ES-I3 (cell line): ENCODE data around the gene CDH22.

ENCODE experiments used
- H3K36me3 ChIP-seq: 2 replicates; pipeline ENCODE4 v1.6.1; 2013; ENCODE audit warnings: mild to moderate bottlenecking, low read length, control low read depth, moderate library complexity; ENCODE audit not compliant: insufficient read depth
- H3K4me1 ChIP-seq: 2 replicates; pipeline ENCODE4 v1.6.1; 2013; ENCODE audit warnings: mild to moderate bottlenecking, control low read depth, low read length; ENCODE audit not compliant: insufficient read depth
- H3K9ac ChIP-seq: 2 replicates; pipeline ENCODE4 v1.6.1; 2013; ENCODE audit warnings: low read depth, mild to moderate bottlenecking, low read length, moderate library complexity
- H3K9me3 ChIP-seq: 2 replicates; pipeline ENCODE4 v1.6.1; 2013; ENCODE audit warnings: mild to moderate bottlenecking, low read length, moderate library complexity; ENCODE audit not compliant: control insufficient read depth, insufficient read depth

CDH22 gene

DNA sequence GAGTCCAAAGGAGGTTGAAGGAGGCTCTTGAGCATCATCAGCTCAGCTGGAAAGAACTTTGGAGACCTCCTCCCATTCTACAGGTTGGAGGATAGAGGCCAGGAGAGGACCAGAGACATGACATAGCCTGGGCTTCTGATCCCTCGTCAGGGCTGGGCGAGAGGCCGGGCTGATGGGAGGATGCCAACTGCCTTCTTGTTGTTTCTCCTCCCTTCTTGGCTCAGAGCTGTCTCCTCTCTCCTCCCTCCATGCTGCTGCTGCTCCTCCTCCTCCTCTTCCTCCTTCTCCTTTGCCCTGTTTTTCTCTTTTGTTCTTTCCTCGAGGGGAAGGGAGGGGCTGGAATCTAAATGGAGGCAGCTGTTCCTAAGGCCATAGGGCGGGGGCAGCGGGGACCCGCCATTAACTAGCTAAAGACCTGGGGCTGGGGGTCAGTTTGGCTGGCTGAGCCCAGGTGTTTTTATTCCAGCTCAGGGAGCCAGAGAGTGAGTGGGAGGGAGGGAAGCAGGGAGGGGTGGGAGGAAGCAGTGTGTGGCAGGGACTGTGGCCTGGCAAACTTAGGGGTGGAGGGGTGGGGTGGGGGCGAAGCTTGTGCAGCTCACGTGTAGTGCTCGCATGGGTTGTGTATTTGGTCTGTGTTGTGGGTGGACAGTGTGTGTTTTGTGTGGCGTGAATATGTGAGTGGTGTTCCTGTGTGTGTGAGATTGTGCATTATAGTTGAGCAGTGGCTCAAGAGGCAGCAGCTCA is 105.4 kb downstream of the CDH22 start:
- no peak overlapping the region for H3K9ac ChIP-seq
- H3K36me3 ChIP-seq = no peaks in the 10 kb centered on the region
- H3K9me3 ChIP-seq = no peaks in the 10 kb centered on the region
- peaks cover 24% of the 10 kb centered on the region for H3K4me1 ChIP-seq

DNA sequence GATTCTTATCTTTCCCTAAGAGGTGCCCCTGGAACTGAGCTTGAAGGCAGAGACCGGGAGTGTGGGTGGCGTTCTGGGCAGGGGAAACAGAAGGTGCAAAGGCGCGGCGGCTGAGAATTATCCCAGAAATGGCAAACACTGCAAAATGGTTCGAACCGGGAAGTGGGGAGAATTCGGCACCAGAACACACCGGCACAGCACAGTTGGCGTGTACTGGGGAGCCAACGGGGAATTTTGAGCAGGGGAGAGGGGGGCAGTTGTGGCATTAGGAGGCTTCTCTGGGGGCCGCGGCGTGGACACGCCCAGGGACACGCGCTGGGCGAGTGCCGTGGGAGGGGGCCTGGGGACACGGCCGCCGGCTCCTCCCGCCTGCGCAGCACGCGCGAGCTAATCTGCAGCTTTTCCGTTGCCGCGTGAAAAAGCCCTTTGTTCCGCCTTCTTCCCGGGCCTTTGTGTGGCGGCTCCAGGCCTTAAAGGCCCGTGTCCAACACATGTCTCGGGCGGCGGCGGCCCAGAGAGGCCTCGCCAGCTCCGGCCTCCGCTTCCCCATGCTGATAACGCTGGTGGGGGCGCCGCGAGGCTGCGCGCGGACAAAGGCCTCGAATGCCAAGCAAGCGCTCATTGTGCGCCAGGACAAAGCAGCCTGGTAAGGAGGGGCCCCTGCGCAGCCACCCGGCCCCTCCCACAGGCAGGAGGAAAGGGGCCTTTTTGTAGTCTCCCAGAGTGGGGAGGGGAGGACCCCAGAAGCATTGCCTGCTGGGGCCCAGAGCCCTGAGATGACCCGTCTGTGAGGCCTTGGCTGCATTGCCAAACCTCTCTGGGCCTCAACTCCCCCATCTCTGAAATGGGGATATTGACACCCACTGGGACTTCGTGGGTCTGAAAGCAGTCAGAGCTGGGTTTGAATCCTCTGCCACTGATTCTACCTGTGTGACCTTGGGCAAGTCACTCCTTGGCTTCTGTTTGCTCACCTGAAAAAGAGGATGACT is 107.4 kb downstream of the CDH22 start:
- no peak overlapping the region for H3K9ac ChIP-seq
- H3K4me1 ChIP-seq = peaks cover 26% of the 10 kb centered on the region

DNA sequence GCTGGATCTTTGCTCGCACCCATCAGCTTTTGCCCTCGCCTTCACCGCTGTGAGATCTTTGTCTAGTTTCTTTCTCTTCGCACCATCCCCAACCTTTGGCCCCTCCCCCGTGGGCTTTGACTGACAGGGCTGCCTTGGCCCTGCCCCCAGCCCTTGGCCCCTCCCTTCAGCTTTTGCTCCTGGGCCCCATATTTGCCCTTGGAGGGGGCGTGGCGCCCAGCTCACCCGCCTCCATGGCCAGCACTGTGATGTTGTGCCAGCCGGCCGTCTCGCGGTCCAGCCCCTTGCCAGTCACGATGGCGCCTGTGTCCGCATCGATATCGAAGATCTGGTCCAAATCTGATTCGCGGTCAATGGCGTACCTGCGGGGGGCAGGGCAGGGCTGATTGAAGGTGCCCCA is 109.1 kb downstream of the CDH22 start:
- no peaks in the 10 kb centered on the region for H3K36me3 ChIP-seq
- H3K4me1 ChIP-seq = peaks cover 14% of the 10 kb centered on the region
- no peaks in the 10 kb centered on the region for H3K9me3 ChIP-seq
- peak overlapping the region; percentile 49; the same call in 1 of the 2 replicates for H3K9ac ChIP-seq

More for the DNA sequence above, 107.4 kb downstream of the CDH22 start:
- H3K36me3 ChIP-seq = no peaks in the 10 kb centered on the region
- H3K9me3 ChIP-seq = no peaks in the 10 kb centered on the region

DNA sequence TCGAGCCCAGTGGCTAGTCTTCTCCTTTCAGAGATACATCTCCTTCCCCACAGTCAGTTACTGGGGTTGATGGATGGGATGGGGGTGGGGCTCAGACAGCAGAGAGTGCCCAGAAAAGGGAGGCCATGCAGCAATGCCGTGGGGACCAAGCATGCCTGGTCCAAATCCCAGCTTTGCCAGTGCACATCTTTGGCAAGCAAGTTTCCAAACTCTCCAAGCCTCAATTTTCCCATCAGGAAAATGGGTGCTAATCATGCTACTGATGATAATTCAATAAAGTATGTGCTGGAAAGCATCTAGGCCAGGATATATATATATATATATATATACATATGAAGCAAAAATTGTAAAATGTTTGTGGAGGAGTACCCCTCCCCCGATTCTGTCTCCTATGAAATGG is 111.3 kb downstream of the CDH22 start:
- H3K36me3 ChIP-seq = no peaks in the 10 kb centered on the region
- peaks cover 7% of the 10 kb centered on the region; the same call in 1 of the 2 replicates for H3K4me1 ChIP-seq
- H3K9me3 ChIP-seq = no peaks in the 10 kb centered on the region
- no peak overlapping the region for H3K9ac ChIP-seq

DNA sequence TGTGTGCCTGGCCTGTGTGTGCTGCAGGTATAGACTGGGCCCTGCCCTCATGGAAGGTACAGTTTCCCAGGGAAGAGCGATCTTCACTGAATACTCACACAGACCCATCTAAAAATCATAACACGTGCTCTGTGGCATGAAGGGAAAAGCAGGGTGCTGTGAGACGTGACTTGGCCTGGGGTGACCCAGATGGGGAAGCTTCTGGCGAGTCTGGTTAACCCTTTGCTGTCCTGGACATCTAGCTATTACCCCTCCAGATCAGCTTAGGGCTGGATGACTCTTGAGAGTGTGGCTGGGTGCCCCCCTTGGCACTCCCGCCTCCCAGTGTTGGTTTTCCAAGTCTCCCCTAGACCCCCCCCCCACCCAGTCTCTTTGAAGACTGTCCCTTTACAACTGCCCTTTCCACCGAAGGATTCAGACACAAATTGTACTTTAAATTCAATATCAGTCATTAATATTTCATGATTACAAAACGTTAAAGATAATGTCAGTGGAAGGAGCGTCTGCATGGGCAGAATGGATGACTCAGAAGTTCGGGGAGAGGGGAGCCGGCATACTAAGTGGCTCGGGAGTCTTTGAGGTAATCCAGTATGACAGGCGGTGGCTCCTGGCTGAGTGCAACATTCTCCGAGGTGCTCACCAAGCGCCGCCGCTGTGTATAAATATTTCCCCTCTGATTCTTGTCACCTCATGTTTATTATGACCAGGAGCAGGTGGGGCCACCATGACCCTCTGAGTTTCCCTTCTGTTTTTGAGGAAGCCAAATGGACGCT is 112.8 kb downstream of the CDH22 start:
- Histone ChIP-seq H3K9me3 (no peaks in the 10 kb centered on the region), H3K9ac (no peak overlapping the region), H3K36me3 (no peaks in the 10 kb centered on the region), H3K4me1 (peaks cover 7% of the 10 kb centered on the region; the same call in 1 of the 2 replicates)

DNA sequence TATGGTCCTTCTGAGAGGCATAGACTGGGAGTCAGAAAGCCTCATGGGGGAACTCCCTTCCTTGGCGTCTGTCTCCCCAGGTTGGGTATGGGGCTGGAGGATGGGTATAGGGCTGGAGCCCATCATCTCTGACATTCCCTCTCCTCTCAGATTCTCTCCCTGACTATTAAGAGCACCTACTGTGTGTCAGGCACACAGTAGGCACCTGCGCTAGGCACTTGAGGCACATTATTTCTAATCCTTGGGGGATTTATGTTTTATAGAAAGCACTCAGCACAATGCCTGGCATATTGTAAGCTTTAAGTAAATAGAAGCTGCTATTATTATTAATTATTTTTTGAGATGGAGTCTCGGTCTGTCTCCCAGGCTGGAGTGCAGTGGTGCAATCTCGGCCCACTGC is 113.9 kb downstream of the CDH22 start:
- no peaks in the 10 kb centered on the region for H3K36me3 ChIP-seq
- peaks cover 7% of the 10 kb centered on the region; the same call in 1 of the 2 replicates for H3K4me1 ChIP-seq
- H3K9me3 ChIP-seq = no peaks in the 10 kb centered on the region
- H3K9ac ChIP-seq = no peak overlapping the region

DNA sequence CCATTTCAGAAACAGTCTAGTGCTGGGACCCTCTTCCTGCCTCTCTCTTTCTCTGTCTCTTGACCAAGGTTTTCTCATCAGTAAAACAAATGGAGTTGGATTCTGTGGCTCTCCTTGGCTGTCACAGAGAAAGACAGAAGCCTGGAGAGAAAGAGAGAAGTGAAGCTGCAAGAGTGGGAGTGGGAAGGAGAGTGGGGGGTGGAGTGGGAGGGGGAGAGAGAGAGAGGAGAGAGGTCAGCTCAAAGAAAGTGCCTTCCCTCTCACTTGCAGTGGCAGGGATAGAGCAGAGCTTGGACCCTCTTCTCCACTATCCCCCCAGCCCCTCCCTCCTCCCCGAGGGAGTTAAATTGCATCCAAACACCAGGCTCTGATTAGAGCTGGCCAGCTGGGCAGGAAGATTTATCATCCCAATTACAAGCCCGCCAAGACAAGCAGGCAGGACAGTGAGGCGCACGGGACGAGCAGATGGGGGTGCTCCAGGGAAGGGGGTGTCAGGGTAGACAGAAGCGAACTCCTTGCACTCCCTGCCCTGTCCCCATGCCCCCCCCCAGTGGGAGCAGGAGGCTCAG is 115.8 kb downstream of the CDH22 start:
- no peaks in the 10 kb centered on the region for H3K36me3 ChIP-seq
- H3K9me3 ChIP-seq = no peaks in the 10 kb centered on the region
- peaks cover 2% of the 10 kb centered on the region; the same call in 1 of the 2 replicates for H3K4me1 ChIP-seq
- no peak overlapping the region for H3K9ac ChIP-seq

DNA sequence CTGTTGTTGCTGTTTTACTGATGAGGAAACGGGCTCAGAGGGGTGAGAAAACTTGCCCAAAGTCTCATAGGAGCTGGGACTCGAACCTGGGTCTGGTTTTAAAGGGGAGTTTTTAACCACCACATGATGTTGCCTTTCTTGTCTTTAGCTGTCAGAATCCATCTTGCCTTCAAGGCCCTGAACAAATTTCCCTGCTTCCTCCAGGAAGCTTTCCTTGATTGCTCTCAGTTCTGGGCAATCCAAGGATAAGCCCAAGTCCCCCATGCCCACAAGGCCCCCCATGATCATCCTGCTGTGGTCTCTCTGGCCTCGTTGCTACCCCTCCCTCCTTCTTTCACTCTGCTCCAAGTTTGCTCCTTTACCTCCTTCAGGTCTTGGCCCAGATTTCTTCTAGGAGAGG is 116.7 kb downstream of the CDH22 start:
- no peaks in the 10 kb centered on the region for H3K4me1 ChIP-seq
- no peaks in the 10 kb centered on the region for H3K9me3 ChIP-seq
- H3K36me3 ChIP-seq = no peaks in the 10 kb centered on the region
- no peak overlapping the region for H3K9ac ChIP-seq

DNA sequence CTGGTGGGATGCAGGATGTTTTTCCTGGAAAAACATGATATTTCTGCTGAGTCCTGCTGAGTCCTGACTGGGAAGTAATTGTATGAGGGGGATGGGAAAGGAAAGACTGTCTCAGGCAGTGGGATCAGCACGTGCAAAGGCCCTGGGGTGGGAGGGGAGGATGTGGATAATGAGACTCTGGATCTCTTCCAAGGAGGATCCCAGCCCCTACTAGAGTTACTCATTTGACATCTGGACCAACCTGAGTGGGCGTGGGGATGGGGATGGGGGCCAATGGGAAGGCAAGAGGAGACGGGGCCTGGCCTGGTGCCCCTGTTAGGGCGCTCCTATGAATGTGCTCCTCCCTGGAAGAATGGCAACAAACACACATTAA is 117.1 kb downstream of the CDH22 start:
- H3K4me1 ChIP-seq = no peaks in the 10 kb centered on the region
- H3K36me3 ChIP-seq = no peaks in the 10 kb centered on the region
- H3K9ac ChIP-seq = no peak overlapping the region
- no peaks in the 10 kb centered on the region for H3K9me3 ChIP-seq

DNA sequence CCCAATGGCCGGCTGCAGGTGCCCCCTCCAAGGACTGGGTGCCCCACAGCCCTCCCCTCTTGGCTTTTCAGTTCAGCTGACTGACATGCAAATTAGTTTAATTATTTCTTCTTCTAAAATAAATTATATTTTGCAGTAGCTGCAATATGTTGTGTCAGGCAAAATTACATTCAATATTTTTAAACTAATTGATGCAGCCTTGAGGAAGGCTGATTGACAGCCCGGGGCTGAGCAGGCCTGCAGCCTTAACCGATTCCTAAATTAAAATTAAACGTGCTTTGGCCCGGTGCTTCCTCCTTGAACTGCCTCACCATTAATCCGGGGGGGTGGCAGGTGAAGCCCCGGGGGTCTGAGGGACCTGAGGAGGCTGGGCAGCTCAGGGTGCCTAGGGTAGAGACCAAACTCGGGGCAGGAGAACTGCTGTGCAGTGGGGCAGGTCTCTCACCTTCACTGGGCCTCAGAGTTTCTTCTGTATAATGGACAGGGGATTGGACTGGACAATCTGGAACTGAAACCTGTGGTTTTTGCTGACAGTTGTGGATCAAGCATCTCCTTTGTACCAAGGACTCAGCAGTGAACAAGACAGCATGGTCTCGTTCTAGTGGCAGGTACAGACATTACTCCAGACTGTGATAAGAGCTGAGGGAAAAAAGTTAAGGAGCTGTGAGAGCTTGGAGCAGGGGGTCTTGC is 117.7 kb downstream of the CDH22 start:
- H3K36me3 ChIP-seq = no peaks in the 10 kb centered on the region
- H3K9ac ChIP-seq = no peak overlapping the region
- no peaks in the 10 kb centered on the region for H3K9me3 ChIP-seq
- no peaks in the 10 kb centered on the region for H3K4me1 ChIP-seq

DNA sequence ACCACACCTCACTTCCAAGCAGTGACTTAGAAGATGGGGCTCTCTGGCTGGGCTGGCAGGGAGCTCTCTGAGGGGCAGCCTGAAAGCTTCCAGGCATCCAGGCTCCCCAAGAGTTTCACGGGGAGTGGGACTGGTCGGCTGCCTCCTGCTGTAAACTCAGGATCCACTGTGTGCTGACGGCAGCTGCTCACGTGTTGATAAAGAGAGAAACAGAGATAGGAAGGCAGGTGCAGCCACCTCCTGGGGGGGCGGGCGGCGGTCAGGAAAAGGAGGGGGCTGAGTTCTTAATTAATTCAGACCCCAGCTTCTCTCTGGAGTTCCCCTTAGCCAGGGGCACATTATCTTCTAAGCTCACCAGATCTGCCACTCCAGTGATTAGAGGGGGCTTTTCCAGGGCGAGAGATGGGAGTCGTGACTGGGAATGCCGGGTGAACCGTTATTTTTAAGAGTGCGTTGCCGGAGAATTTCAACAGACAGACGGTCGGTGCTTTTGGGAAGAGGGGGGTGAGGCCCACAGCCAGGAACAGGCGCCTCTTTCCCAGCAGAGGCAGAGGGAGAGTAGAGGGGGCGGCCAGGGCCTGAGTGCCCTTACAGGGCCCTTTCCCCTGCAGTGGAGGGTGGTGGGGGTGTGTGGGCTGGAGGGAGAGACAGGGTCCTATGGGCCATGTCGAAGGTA is 119.3 kb downstream of the CDH22 start:
- no peaks in the 10 kb centered on the region for H3K9me3 ChIP-seq
- H3K4me1 ChIP-seq = no peaks in the 10 kb centered on the region
- H3K9ac ChIP-seq = no peak overlapping the region
- no peaks in the 10 kb centered on the region for H3K36me3 ChIP-seq

DNA sequence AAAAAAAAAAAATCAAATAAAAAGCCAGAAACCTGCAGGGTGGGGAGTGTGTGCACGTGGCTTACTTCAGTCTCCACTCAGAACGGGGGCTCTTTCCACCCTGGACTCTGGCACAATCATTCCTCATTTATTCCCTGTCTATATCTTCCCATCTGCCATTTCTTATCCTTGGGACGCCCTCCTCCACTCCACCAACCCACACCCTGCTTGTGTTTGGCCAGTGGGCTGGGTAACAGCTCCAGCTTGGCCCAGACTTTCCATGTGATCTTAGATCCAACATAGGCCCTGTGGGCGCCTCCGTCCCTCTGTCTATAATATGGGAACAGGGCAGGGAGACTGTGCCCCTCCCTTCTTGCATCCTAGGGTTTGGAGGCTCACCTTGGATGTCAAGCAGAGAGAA is 122.1 kb downstream of the CDH22 start:
- Histone ChIP-seq H3K9ac (no peak overlapping the region), H3K4me1 (no peaks in the 10 kb centered on the region), H3K9me3 (no peaks in the 10 kb centered on the region), H3K36me3 (no peaks in the 10 kb centered on the region)

DNA sequence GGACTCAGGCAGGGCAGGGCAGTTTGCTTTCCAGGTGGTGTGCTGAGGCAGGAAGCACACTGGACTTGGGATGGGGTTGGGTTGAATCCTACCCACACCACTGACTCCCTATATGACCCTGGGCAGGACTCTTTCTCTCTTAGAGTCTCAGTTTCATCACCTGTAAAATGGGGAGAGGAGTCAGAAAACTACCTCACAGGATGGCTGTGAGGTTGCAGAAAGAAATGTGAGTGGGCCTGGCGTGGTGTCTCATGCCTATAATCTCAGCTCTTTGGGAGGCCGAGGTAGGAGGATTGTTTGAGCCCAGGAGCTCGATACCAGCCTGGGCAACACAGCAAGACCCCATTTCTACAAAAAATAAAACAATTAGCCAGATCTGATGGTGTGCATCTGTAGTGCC is 122.9 kb downstream of the CDH22 start:
- no peak overlapping the region for H3K9ac ChIP-seq
- no peaks in the 10 kb centered on the region for H3K4me1 ChIP-seq
- no peaks in the 10 kb centered on the region for H3K36me3 ChIP-seq
- no peaks in the 10 kb centered on the region for H3K9me3 ChIP-seq
